H1 (cell line): Measurements from ENCODE around the gene GABARAPL2. TPM values are rescaled to one million over a fixed set of nuclear protein-coding genes. Genes with fewer than 3 reads are reported as not detected.

ENCODE experiments used
- CTCF ChIA-PET: fragments of 300-600 bp; sonication (Branson Sonifier 250); formaldehyde crosslinking; loops from one replicate; lab custom pipeline; 2021; ENCODE audit not compliant: partially characterized antibody; lab: Charles Lee
- POLR2A ChIA-PET: fragments of 300-600 bp; sonication (Branson Sonifier 250); formaldehyde crosslinking; loops from one replicate; lab custom pipeline; 2021; ENCODE audit warnings: inconsistent platforms; ENCODE audit not compliant: partially characterized antibody; lab: Charles Lee
- DNase-seq, 2 experiments: peaks; one replicate each; pipeline versions ENCODE4 v3.0.0 to v3.0.0-alpha.2; 2010 to 2022; ENCODE audit warnings: low spot score in 2 of 2, low read depth in 1 of 2, mixed read lengths in 1 of 2
- FAIRE-seq: peaks from 2 replicates; lab custom pipeline; 2011; peaks lifted over from hg19 to GRCh38; lab: Jason Lieb, UNC
- H2AFZ ChIP-seq: 2 replicates; pipeline ENCODE4 v1.8.1; 2012; ENCODE audit warnings: low read length, inconsistent platforms
- H2AK5ac ChIP-seq: 2 replicates; pipeline ENCODE4 v1.6.1; 2013; ENCODE audit warnings: low read depth, low read length
- H2BK120ac ChIP-seq: replicated peaks from 2 replicates; pipeline ENCODE3; 2013; ENCODE audit warnings: low read depth, low read length, inconsistent platforms
- H2BK12ac ChIP-seq: 2 replicates; pipeline ENCODE4 v1.6.1; 2013; ENCODE audit warnings: low read depth, low read length
- H2BK15ac ChIP-seq: 2 replicates; pipeline ENCODE4 v1.6.1; 2013; ENCODE audit warnings: low read length
- H2BK20ac ChIP-seq: 2 replicates; pipeline ENCODE4 v1.6.1; 2013; ENCODE audit warnings: low read length
- H2BK5ac ChIP-seq: 2 replicates; pipeline ENCODE4 v1.6.1; 2013; ENCODE audit warnings: low read depth, low read length
- H3K14ac ChIP-seq: 2 replicates; pipeline ENCODE4 v1.6.1; 2013; ENCODE audit warnings: inconsistent platforms; ENCODE audit not compliant: insufficient read length
- H3K18ac ChIP-seq: 2 replicates; pipeline ENCODE4 v1.6.1; 2013; ENCODE audit warnings: low read length; ENCODE audit errors: extremely low read depth
- H3K23ac ChIP-seq: 2 replicates; pipeline ENCODE4 v1.6.1; 2013; ENCODE audit warnings: inconsistent platforms; ENCODE audit not compliant: insufficient read length
- H3K23me2 ChIP-seq: 2 replicates; pipeline ENCODE4 v1.6.1; 2013; ENCODE audit warnings: low read depth, low read length
- H3K27ac ChIP-seq: 2 replicates; pipeline ENCODE4 v1.6.1; 2011; ENCODE audit warnings: low read depth, low read length, inconsistent platforms
- H3K27me3 ChIP-seq, 4 experiments: replicated peaks in 1 of 4; 1 replicate in 1 of 4; 2 replicates in 3 of 4; pipeline versions ENCODE4 v1.6.1 to v1.8.1; 2011 to 2013; ENCODE audit warnings: low read length in 3 of 4, mild to moderate bottlenecking in 3 of 4, inconsistent platforms in 2 of 4, mixed read lengths in 2 of 4, moderate library complexity in 1 of 4; ENCODE audit not compliant: control insufficient read depth in 3 of 4, insufficient read depth in 3 of 4; ENCODE audit errors: extremely low read depth in 1 of 4
- H3K36me3 ChIP-seq, 4 experiments: 2 replicates each; pipeline versions ENCODE4 v1.6.1 to v1.8.1; 2011 to 2013; ENCODE audit warnings: mild to moderate bottlenecking in 4 of 4, low read length in 3 of 4, moderate library complexity in 2 of 4, control low read depth in 1 of 4, inconsistent platforms in 1 of 4; ENCODE audit not compliant: insufficient read depth in 4 of 4, control insufficient read depth in 2 of 4
- H3K4ac ChIP-seq: replicated peaks from 2 replicates; pipeline ENCODE3; 2013; ENCODE audit warnings: low read length, low read depth, mixed read lengths, inconsistent platforms; ENCODE audit not compliant: insufficient read length
- H3K4me1 ChIP-seq, 4 experiments: replicated peaks in 1 of 4; 1 replicate in 1 of 4; 2 replicates in 3 of 4; pipeline versions ENCODE4 v1.6.1 to v1.8.1; 2011 to 2013; ENCODE audit warnings: low read length in 3 of 4, inconsistent platforms in 2 of 4, mixed read lengths in 1 of 4; ENCODE audit not compliant: insufficient read depth in 4 of 4, control insufficient read depth in 3 of 4
- H3K4me2 ChIP-seq, 2 experiments: 2 replicates each; pipeline versions ENCODE4 v1.6.1 to v1.8.1; 2011 to 2013; ENCODE audit warnings: low read depth in 2 of 2, low read length in 2 of 2, control low read depth in 1 of 2, inconsistent platforms in 1 of 2, mild to moderate bottlenecking in 1 of 2; ENCODE audit not compliant: insufficient read depth in 1 of 2
- H3K4me3 ChIP-seq, 4 experiments: fragments of 200-600, 300-600 bp in 1 of 4; sonication (generic), shearing (Covaris generic), sonication (Bioruptor Twin) in 1 of 4; 2 replicates each; pipeline versions ENCODE4 v1.5.1 to v1.8.1; 2011 to 2016; ENCODE audit warnings: low read length in 4 of 4, low read depth in 3 of 4, control low read depth in 2 of 4, inconsistent platforms in 2 of 4, mild to moderate bottlenecking in 2 of 4, mixed read lengths in 1 of 4, moderate library complexity in 1 of 4; ENCODE audit not compliant: insufficient read depth in 2 of 4; ENCODE audit errors: extremely low read depth in 1 of 4
- H3K56ac ChIP-seq: replicated peaks from 2 replicates; pipeline ENCODE3; 2013; ENCODE audit warnings: low read depth, mild to moderate bottlenecking, mixed read lengths, low read length, inconsistent platforms; ENCODE audit not compliant: insufficient read length
- H3K79me1 ChIP-seq: 2 replicates; pipeline ENCODE4 v1.6.1; 2013; ENCODE audit warnings: low read depth, low read length, control low read depth
- H3K79me2 ChIP-seq, 2 experiments: 2 replicates each; pipeline versions ENCODE4 v1.6.1 to v1.8.1; 2012 to 2013; ENCODE audit warnings: low read length in 2 of 2, mild to moderate bottlenecking in 2 of 2, inconsistent platforms in 1 of 2; ENCODE audit not compliant: insufficient read depth in 2 of 2, control insufficient read depth in 1 of 2
- H3K9ac ChIP-seq, 4 experiments: replicated peaks in 1 of 4; 1 replicate in 1 of 4; 2 replicates in 3 of 4; pipeline versions ENCODE4 v1.6.1 to v1.8.1; 2011 to 2013; ENCODE audit warnings: low read depth in 3 of 4, low read length in 3 of 4, control low read depth in 2 of 4, mild to moderate bottlenecking in 2 of 4, moderate library complexity in 2 of 4, inconsistent platforms in 1 of 4; ENCODE audit errors: extremely low read depth in 1 of 4
- H3K9me3 ChIP-seq, 2 experiments: 2 replicates each; pipeline versions ENCODE4 v1.6.1 to v1.8.1; 2012 to 2013; ENCODE audit warnings: mild to moderate bottlenecking in 2 of 2, moderate library complexity in 2 of 2, control low read depth in 1 of 2, inconsistent platforms in 1 of 2, low read depth in 1 of 2, low read length in 1 of 2, mixed read lengths in 1 of 2; ENCODE audit not compliant: insufficient read depth in 2 of 2
- H4K20me1 ChIP-seq, 2 experiments: replicated peaks in 1 of 2; 2 replicates each; pipeline versions ENCODE3 to v1.8.1; 2011 to 2013; ENCODE audit warnings: inconsistent platforms in 2 of 2, low read length in 2 of 2, mild to moderate bottlenecking in 1 of 2; ENCODE audit not compliant: insufficient read depth in 2 of 2, control insufficient read depth in 1 of 2
- H4K5ac ChIP-seq: 2 replicates; pipeline ENCODE4 v1.6.1; 2013; ENCODE audit warnings: low read length, low read depth, mixed read lengths, inconsistent platforms; ENCODE audit not compliant: insufficient read length
- H4K8ac ChIP-seq: 2 replicates; pipeline ENCODE4 v1.8.0; 2013; ENCODE audit warnings: mild to moderate bottlenecking, moderate library complexity, low read length, inconsistent platforms; ENCODE audit not compliant: insufficient read depth; ENCODE audit errors: extremely low read depth
- H4K91ac ChIP-seq: replicated peaks from 2 replicates; pipeline ENCODE3; 2013; ENCODE audit warnings: low read length, mixed read lengths, inconsistent platforms; ENCODE audit not compliant: insufficient read length
- NANOG ChIP-seq: IDR thresholded peaks from 2 replicates; pipeline ENCODE4 v1.6.1; 2011; ENCODE audit warnings: low read length, low read depth, mild to moderate bottlenecking, inconsistent platforms; ENCODE audit not compliant: insufficient read depth, poor library complexity, severe bottlenecking
- RNF2 ChIP-seq: fragments of 200-900, 300-1000 bp; sonication (generic); IDR thresholded peaks from 2 replicates; pipeline ENCODE4 v1.7.1; 2016; ENCODE audit warnings: borderline replicate concordance, low read depth, mild to moderate bottlenecking, antibody characterized with exemption, low read length; ENCODE audit not compliant: poor library complexity, severe bottlenecking; ENCODE audit errors: missing control alignments
- WGBS, 2 experiments: shearing (Covaris generic) in 1 of 2; methylation state at CpG; one replicate each; pipeline versions ENCODE4 v1.1.6 to v1.1.7; 2013 to 2015; ENCODE audit warnings: low lambda C conversion rate in 2 of 2, mixed read lengths in 2 of 2, inconsistent platforms in 1 of 2, low coverage in 1 of 2, missing lambda C conversion rate in 1 of 2; ENCODE audit not compliant: insufficient replicate concordance in 2 of 2, insufficient coverage in 1 of 2, insufficient read length in 1 of 2; ENCODE audit errors: extremely low coverage in 1 of 2, missing lambda C conversion rate in 1 of 2; 5-methylcytosine and 5-hydroxymethylcytosine counted together
- polyA plus RNA-seq, 7 experiments: library from polyadenylated mRNA; depleted of rRNA in 3 of 7; stranded (reverse) in 5 of 7; unstranded in 2 of 7; fragments of >200 nt in 5 of 7; fragments of 200-250 nt in 2 of 7; gene quantifications; 1 replicate in 5 of 7; 2 replicates in 1 of 7; 4 replicates in 1 of 7; pipeline versions ENCODE4 v1.2.1 to v1.2.3, GENCODE V29; 2011 to 2013; ENCODE audit warnings: missing spikeins in 2 of 7, mixed read lengths in 2 of 7
- total RNA-seq: library from RNA; stranded (reverse); fragmentation: NEBNext Ultra II Directional; extraction: Animal tissue kit (Norgen Biotek cat#: 25700); gene quantifications from 2 replicates; pipeline ENCODE4 v1.2.1, GENCODE V29; 2021

GABARAPL2 gene
- total and polyA plus RNA-seq, 2 of the 8 experiments (the other 6 are each of a cell fraction or from before 2014, with no cell fraction given) = 65.8 to 71.3 TPM

GRCh38 chr16:75589306-75589705 is 23.1 kb downstream of the GABARAPL2 start:
- POLR2A ChIA-PET = interaction anchor here (1.0 to 1.4 kb wide), 2 partner anchors 9 to 16 kb away, joined by 3 to 4 read pairs; no protein-coding TSS in a partner anchor
- no peak for DNase-seq

More at GRCh38 chr16:75589306-75589705, 23.1 kb downstream of the GABARAPL2 start:
- Histone ChIP-seq H3K79me1 (no peaks in the 10 kb centered on the region; the same call in 1 of the 2 replicates), H3K27me3 (no peaks in the 10 kb centered on the region), H2BK20ac (no peak overlapping the region), H2BK5ac (no peak overlapping the region; the same call in 1 of the 2 replicates), H2AK5ac (peak overlapping the region; percentile 72), H2BK15ac (no peak overlapping the region), H3K36me3 (no peaks in the 10 kb centered on the region; a peak in 1 of 8 replicates), H3K18ac (no peak overlapping the region), H3K23me2 (no peaks in the 10 kb centered on the region), H4K5ac (no peak overlapping the region), H3K4me2 (no peak overlapping the region), H3K9me3 (no peaks in the 10 kb centered on the region), H2AFZ (no peak overlapping the region), H4K20me1 (no peaks in the 10 kb centered on the region), H4K8ac (no peak overlapping the region), H3K14ac (no peak overlapping the region), H3K23ac (no peak overlapping the region), H3K4ac (no peak overlapping the region), H3K79me2 (no peaks in the 10 kb centered on the region), H3K4me3 (no peak overlapping the region), H2BK120ac (no peak overlapping the region), H3K56ac (no peak overlapping the region), H3K27ac (no peak overlapping the region; the same call in 1 of the 2 replicates), H2BK12ac (no peak overlapping the region), H4K91ac (no peak overlapping the region), H3K4me1 (peaks cover 4 to 15% (median 12%) of the 10 kb centered on the region in 4 experiments; a peak in 6 of 7 replicates), H3K9ac (0 out of 7 replicates have a peak overlapping the region, but pooled peaks of 1 of the 4 experiments have one; percentile 44)
- no peak for FAIRE-seq
- WGBS, 2 experiments = 87% methylated on average over 3 of the region's 3 CpGs; no CpG with 5 or more reads in 1 of the 2 experiments
- TF ChIP-seq NANOG (peak; percentile 37), RNF2 (no peak)
- CTCF ChIA-PET = interaction anchor here (0.6 to 2.1 kb wide), 9 partner anchors 9 to 132 kb away, joined by 3 to 9 read pairs (median 3); partner anchors contain the start of gene GABARAPL2
